Measurements from ENCODE around the gene PPP1R15A.
"Not testable (repeated sequence)": the region's sequence is repeated elsewhere in the genome, so short reads cannot be mapped to it uniquely, and the experiment has no call there.

The PPP1R15A gene

GRCh38 chr19:48846659-48847058 is 25.6 kb upstream of the PPP1R15A start:
- H3K4me1 Mint-ChIP-seq, H3K27me3 Mint-ChIP-seq, H3K36me3 Mint-ChIP-seq, H3K4me3 Mint-ChIP-seq, H3K27ac Mint-ChIP-seq, H3K9me3 Mint-ChIP-seq: not testable (repeated sequence)

GRCh38 chr19:48852292-48852691 is 19.9 kb upstream of the PPP1R15A start:
- Mint-ChIP-seq H3K4me1 (no peaks in the 10 kb centered on the region), H3K27ac (no peak overlapping the region), H3K27me3 (no peaks in the 10 kb centered on the region), H3K9me3 (no peaks in the 10 kb centered on the region), H3K4me3 (no peak overlapping the region), H3K36me3 (no peaks in the 10 kb centered on the region)

GRCh38 chr19:48853483-48853882 is 18.7 kb upstream of the PPP1R15A start:
- H3K36me3 Mint-ChIP-seq = no peaks in the 10 kb centered on the region
- no peaks in the 10 kb centered on the region for H3K9me3 Mint-ChIP-seq
- H3K4me3 Mint-ChIP-seq = no peak overlapping the region
- H3K27ac Mint-ChIP-seq = no peak overlapping the region
- H3K4me1 Mint-ChIP-seq = no peaks in the 10 kb centered on the region
- H3K27me3 Mint-ChIP-seq = no peaks in the 10 kb centered on the region

GRCh38 chr19:48854103-48854502 is 18.1 kb upstream of the PPP1R15A start:
- Mint-ChIP-seq H3K27ac (no peak overlapping the region), H3K9me3 (no peaks in the 10 kb centered on the region), H3K4me3 (no peak overlapping the region)

GRCh38 chr19:48856921-48857320 is 15.3 kb upstream of the PPP1R15A start:
- H3K4me1 Mint-ChIP-seq = peaks cover 4% of the 10 kb centered on the region
- no peak overlapping the region for H3K27ac Mint-ChIP-seq
- H3K36me3 Mint-ChIP-seq = no peaks in the 10 kb centered on the region
- no peaks in the 10 kb centered on the region for H3K27me3 Mint-ChIP-seq
- no peak overlapping the region for H3K4me3 Mint-ChIP-seq
- no peaks in the 10 kb centered on the region for H3K9me3 Mint-ChIP-seq

More at GRCh38 chr19:48854103-48854502, 18.1 kb upstream of the PPP1R15A start:
- no peaks in the 10 kb centered on the region for H3K36me3 Mint-ChIP-seq
- H3K27me3 Mint-ChIP-seq = no peaks in the 10 kb centered on the region
- H3K4me1 Mint-ChIP-seq = peaks cover 2% of the 10 kb centered on the region

GRCh38 chr19:48858984-48859710 is 13.1 kb upstream of the PPP1R15A start:
- Mint-ChIP-seq H3K4me3 (peak overlapping the region; percentile 97), H3K27me3 (no peaks in the 10 kb centered on the region), H3K9me3 (no peaks in the 10 kb centered on the region), H3K4me1 (peaks cover 4% of the 10 kb centered on the region), H3K36me3 (no peaks in the 10 kb centered on the region), H3K27ac (peak overlapping the region; percentile 91)

- H3K27me3 Mint-ChIP-seq = no peaks in the 10 kb centered on the region
- H3K36me3 Mint-ChIP-seq = no peaks in the 10 kb centered on the region
- H3K27ac Mint-ChIP-seq = peak overlapping the region; percentile 51
- H3K4me3 Mint-ChIP-seq = peak overlapping the region; percentile 24
- peaks cover 4% of the 10 kb centered on the region for H3K4me1 Mint-ChIP-seq
- no peaks in the 10 kb centered on the region for H3K9me3 Mint-ChIP-seq
Observed at GRCh38 chr19:48859711-48860572, 12.3 kb upstream of the PPP1R15A start.

GRCh38 chr19:48861313-48861712 is 10.9 kb upstream of the PPP1R15A start:
- Mint-ChIP-seq H3K27me3 (no peaks in the 10 kb centered on the region), H3K4me1 (peaks cover 4% of the 10 kb centered on the region)

GRCh38 chr19:48862827-48863226 is 9.4 kb upstream of the PPP1R15A start:
- H3K4me1 Mint-ChIP-seq = peaks cover 4% of the 10 kb centered on the region
- no peaks in the 10 kb centered on the region for H3K9me3 Mint-ChIP-seq
- H3K27me3 Mint-ChIP-seq = no peaks in the 10 kb centered on the region
- no peak overlapping the region for H3K27ac Mint-ChIP-seq
- no peak overlapping the region for H3K4me3 Mint-ChIP-seq
- H3K36me3 Mint-ChIP-seq = no peaks in the 10 kb centered on the region

More at GRCh38 chr19:48861313-48861712, 10.9 kb upstream of the PPP1R15A start:
- Mint-ChIP-seq H3K27ac (no peak overlapping the region), H3K36me3 (no peaks in the 10 kb centered on the region), H3K4me3 (no peak overlapping the region), H3K9me3 (no peaks in the 10 kb centered on the region)

- H3K27ac Mint-ChIP-seq = no peak overlapping the region
Observed at GRCh38 chr19:48866692-48867091, 5.5 kb upstream of the PPP1R15A start.

GRCh38 chr19:48867123-48867745 is 5.0 kb upstream of the PPP1R15A start:
- no peaks in the 10 kb centered on the region for H3K27me3 Mint-ChIP-seq
- H3K36me3 Mint-ChIP-seq = no peaks in the 10 kb centered on the region
- H3K27ac Mint-ChIP-seq = no peak overlapping the region
- H3K4me3 Mint-ChIP-seq = no peak overlapping the region
- H3K9me3 Mint-ChIP-seq = no peaks in the 10 kb centered on the region
- peaks cover 8% of the 10 kb centered on the region for H3K4me1 Mint-ChIP-seq

More at GRCh38 chr19:48866692-48867091, 5.5 kb upstream of the PPP1R15A start:
- Mint-ChIP-seq H3K4me3 (no peak overlapping the region), H3K27me3 (no peaks in the 10 kb centered on the region), H3K4me1 (peaks cover 4% of the 10 kb centered on the region), H3K9me3 (no peaks in the 10 kb centered on the region), H3K36me3 (no peaks in the 10 kb centered on the region)

GRCh38 chr19:48867746-48868113 is 4.5 kb upstream of the PPP1R15A start:
- Mint-ChIP-seq H3K4me3 (no peak overlapping the region), H3K9me3 (no peaks in the 10 kb centered on the region), H3K27me3 (no peaks in the 10 kb centered on the region), H3K27ac (no peak overlapping the region), H3K36me3 (peaks cover under 1% of the 10 kb centered on the region), H3K4me1 (peaks cover 8% of the 10 kb centered on the region)

GRCh38 chr19:48868114-48868886 is 3.9 kb upstream of the PPP1R15A start, which contains the start of gene PLEKHA4:
Gene PLEKHA4, minus strand, starts transcription at chr19:48868617. Its CDS starts 997 bp downstream, at chr19:48867620.
- Mint-ChIP-seq H3K4me3 (no peak within 1 kb of the TSS), H3K4me1 (peaks cover 8% of the 10 kb centered on the region), H3K9me3 (no peaks in the 10 kb centered on the region), H3K27ac (peak within 1 kb of the TSS; percentile 4), H3K27me3 (no peaks in the 10 kb centered on the region), H3K36me3 (peaks cover 6% of the 10 kb centered on the region)

GRCh38 chr19:48870048-48870447 is 2.2 kb upstream of the PPP1R15A start:
- no peaks in the 10 kb centered on the region for H3K9me3 Mint-ChIP-seq
- no peak overlapping the region for H3K27ac Mint-ChIP-seq
- no peak overlapping the region for H3K4me3 Mint-ChIP-seq
- peaks cover 18% of the 10 kb centered on the region for H3K4me1 Mint-ChIP-seq
- no peaks in the 10 kb centered on the region for H3K27me3 Mint-ChIP-seq
- H3K36me3 Mint-ChIP-seq = peaks cover 21% of the 10 kb centered on the region

Measured in activated naive CD4-positive, alpha-beta T cell treated with anti-CD3 and anti-CD28 coated beads, Interleukin-2, amount 50 U/mL, for 24 hours (primary cell).